Trophoblast cell (in vitro differentiated cells and primary cell): ENCODE data around the gene MBP.
"Not testable (repeated sequence)": the region's sequence is repeated elsewhere in the genome, so short reads cannot be mapped to it uniquely, and the experiment has no call there.

ENCODE experiments used
- DNase-seq, 2 donors: peaks; one replicate each; pipeline ENCODE4 v3.0.0-alpha.2; 2016
- H2AFZ ChIP-seq: 2 replicates; pipeline ENCODE4 v1.6.1; 2013; ENCODE audit warnings: low read length, moderate library complexity, mild to moderate bottlenecking; ENCODE audit not compliant: insufficient read depth, poor library complexity
- H2AK5ac ChIP-seq: 2 replicates; pipeline ENCODE4 v1.6.1; 2013; ENCODE audit warnings: mild to moderate bottlenecking, low read length
- H2BK120ac ChIP-seq: 2 replicates; pipeline ENCODE4 v1.6.1; 2013; ENCODE audit warnings: low read length, mild to moderate bottlenecking, moderate library complexity; ENCODE audit not compliant: insufficient read depth, poor library complexity
- H2BK12ac ChIP-seq: 2 replicates; pipeline ENCODE4 v1.6.1; 2013; ENCODE audit warnings: mild to moderate bottlenecking, low read length, moderate library complexity
- H2BK5ac ChIP-seq: 2 replicates; pipeline ENCODE4 v1.6.1; 2013; ENCODE audit warnings: low read length, low read depth, moderate library complexity, mild to moderate bottlenecking; ENCODE audit not compliant: poor library complexity
- H3K14ac ChIP-seq: 2 replicates; pipeline ENCODE4 v1.6.1; 2013; ENCODE audit warnings: mild to moderate bottlenecking, low read length
- H3K18ac ChIP-seq: 2 replicates; pipeline ENCODE4 v1.6.1; 2013; ENCODE audit warnings: mild to moderate bottlenecking, low read length
- H3K23ac ChIP-seq: 2 replicates; pipeline ENCODE4 v1.6.1; 2013; ENCODE audit warnings: low read length
- H3K27ac ChIP-seq: 2 replicates; pipeline ENCODE4 v1.5.1; 2013; ENCODE audit warnings: low read depth, mild to moderate bottlenecking, inconsistent platforms, low read length, moderate library complexity
- H3K27me3 ChIP-seq: 2 replicates; pipeline ENCODE4 v1.6.1; 2013; ENCODE audit warnings: inconsistent platforms, mild to moderate bottlenecking, low read length, moderate library complexity; ENCODE audit not compliant: insufficient read depth
- H3K36me3 ChIP-seq, 2 experiments: 1 replicate in 1 of 2; 2 replicates in 1 of 2; pipeline ENCODE4 v1.6.1; 2013; ENCODE audit warnings: low read length in 2 of 2, mild to moderate bottlenecking in 2 of 2, moderate library complexity in 1 of 2; ENCODE audit not compliant: insufficient read depth in 2 of 2, control insufficient read depth in 1 of 2
- H3K4ac ChIP-seq: 2 replicates; pipeline ENCODE4 v1.6.1; 2013; ENCODE audit warnings: low read depth, mild to moderate bottlenecking, low read length, moderate library complexity
- H3K4me1 ChIP-seq, 2 experiments: 1 replicate in 1 of 2; 2 replicates in 1 of 2; pipeline ENCODE4 v1.6.1; 2013; ENCODE audit warnings: low read length in 2 of 2, mild to moderate bottlenecking in 2 of 2, moderate library complexity in 1 of 2; ENCODE audit not compliant: insufficient read depth in 2 of 2, control insufficient read depth in 1 of 2
- H3K4me2 ChIP-seq: 2 replicates; pipeline ENCODE4 v1.6.1; 2013; ENCODE audit warnings: inconsistent platforms, mild to moderate bottlenecking, low read length, moderate library complexity
- H3K4me3 ChIP-seq: 2 replicates; pipeline ENCODE4 v1.5.1; 2013; ENCODE audit warnings: mild to moderate bottlenecking, low read depth, low read length, inconsistent platforms
- H3K79me1 ChIP-seq: one replicate; pipeline ENCODE4 v1.6.1; 2013; ENCODE audit warnings: low read length
- H3K79me2 ChIP-seq: 2 replicates; pipeline ENCODE4 v1.6.1; 2013; ENCODE audit warnings: low read length, mild to moderate bottlenecking; ENCODE audit not compliant: control insufficient read depth, insufficient read depth, poor library complexity
- H3K9ac ChIP-seq: 2 replicates; pipeline ENCODE4 v1.6.1; 2013; ENCODE audit warnings: mild to moderate bottlenecking, low read length
- H3K9me3 ChIP-seq: 2 replicates; pipeline ENCODE4 v1.6.1; 2013; ENCODE audit warnings: low read depth, mild to moderate bottlenecking, control low read depth, inconsistent platforms, low read length; ENCODE audit not compliant: insufficient read depth
- H4K12ac ChIP-seq: 2 replicates; pipeline ENCODE4 v1.6.1; 2013; ENCODE audit warnings: low read depth, mild to moderate bottlenecking, low read length, moderate library complexity
- H4K8ac ChIP-seq: 2 replicates; pipeline ENCODE4 v1.6.1; 2013; ENCODE audit warnings: low read depth, mild to moderate bottlenecking, low read length, moderate library complexity
- H4K91ac ChIP-seq: one replicate; pipeline ENCODE4 v1.6.1; 2013; ENCODE audit warnings: low read depth, mild to moderate bottlenecking, low read length, moderate library complexity
- WGBS: extraction: QIAGEN DNeasy Blood & Tissue Kit; methylation state at CpG from one replicate; pipeline ENCODE4 v1.1.7; 2013; ENCODE audit warnings: missing lambda C conversion rate; ENCODE audit not compliant: insufficient read length, insufficient coverage; ENCODE audit errors: extremely low coverage; 5-methylcytosine and 5-hydroxymethylcytosine counted together

MBP gene

GRCh38 chr18:77019641-77020040 lies 112.9 kb downstream of the MBP start:
- no peak overlapping the region for H2BK120ac ChIP-seq
- H4K91ac ChIP-seq, result no peak overlapping the region
- no peaks in the 10 kb centered on the region for H3K27me3 ChIP-seq
- no peak overlapping the region for H2BK5ac ChIP-seq
- no peak overlapping the region for H2AK5ac ChIP-seq
- H3K14ac ChIP-seq, result no peak overlapping the region
- H3K4ac ChIP-seq, result no peak overlapping the region
- H3K36me3 ChIP-seq, result peaks cover 7 to 11% of the 10 kb centered on the region in 2 experiments
- H3K23ac ChIP-seq, result no peak overlapping the region
- no CpG with 5 or more reads among the region's 9 CpGs for WGBS
- H3K79me1 ChIP-seq, result no peaks in the 10 kb centered on the region
- no peak overlapping the region for H2AFZ ChIP-seq
- no peak overlapping the region for H3K27ac ChIP-seq
- no peak overlapping the region for H3K9ac ChIP-seq
- H4K12ac ChIP-seq, result no peak overlapping the region
- no peak for DNase-seq
- no peak overlapping the region for H4K8ac ChIP-seq
- H3K4me3 ChIP-seq, result no peak overlapping the region
- no peaks in the 10 kb centered on the region for H3K79me2 ChIP-seq
- no peak overlapping the region for H3K4me2 ChIP-seq
- no peak overlapping the region for H3K18ac ChIP-seq
- no peak overlapping the region for H2BK12ac ChIP-seq
- peaks cover 3% of the 10 kb centered on the region for H3K9me3 ChIP-seq
- no peaks in the 10 kb centered on the region for H3K4me1 ChIP-seq

- H3K36me3 ChIP-seq, result peaks cover 7 to 11% of the 10 kb centered on the region in 2 experiments
- H3K18ac ChIP-seq, H3K4me1 ChIP-seq, H2BK120ac ChIP-seq, H4K91ac ChIP-seq, H3K9ac ChIP-seq, H4K12ac ChIP-seq, H3K14ac ChIP-seq, H3K4me2 ChIP-seq, H2BK5ac ChIP-seq, H3K9me3 ChIP-seq, H3K27me3 ChIP-seq, DNase-seq, H3K4me3 ChIP-seq, H2AK5ac ChIP-seq, H3K23ac ChIP-seq, H4K8ac ChIP-seq, H3K79me1 ChIP-seq, H2BK12ac ChIP-seq, H3K4ac ChIP-seq, H3K27ac ChIP-seq, H3K79me2 ChIP-seq, H2AFZ ChIP-seq: not testable (repeated sequence)
These were observed 113.9 kb downstream of the MBP start for GRCh38 chr18:77018650-77019049.

- no peak for DNase-seq
- no peaks in the 10 kb centered on the region for H3K79me1 ChIP-seq
These were observed 115.2 kb downstream of the MBP start for GRCh38 chr18:77017355-77017754.

GRCh38 chr18:77016936-77017335 lies 115.6 kb downstream of the MBP start:
- H3K4ac ChIP-seq, result no peak overlapping the region
- H2BK5ac ChIP-seq, result no peak overlapping the region
- no peak overlapping the region for H3K4me3 ChIP-seq
- no peaks in the 10 kb centered on the region for H3K9me3 ChIP-seq
- H2AK5ac ChIP-seq, result no peak overlapping the region
- H3K4me1 ChIP-seq, result no peaks in the 10 kb centered on the region
- no peak overlapping the region for H3K23ac ChIP-seq
- H3K79me2 ChIP-seq, result no peaks in the 10 kb centered on the region
- no peak overlapping the region for H3K14ac ChIP-seq
- H3K79me1 ChIP-seq, result no peaks in the 10 kb centered on the region
- no peak for DNase-seq
- no peak overlapping the region for H2BK12ac ChIP-seq
- H4K8ac ChIP-seq, result no peak overlapping the region
- H2AFZ ChIP-seq, result no peak overlapping the region
- H3K9ac ChIP-seq, result no peak overlapping the region
- no peak overlapping the region for H4K91ac ChIP-seq
- peaks cover 7 to 11% of the 10 kb centered on the region in 2 experiments for H3K36me3 ChIP-seq
- no peak overlapping the region for H3K18ac ChIP-seq
- H3K27ac ChIP-seq, result no peak overlapping the region
- no peaks in the 10 kb centered on the region for H3K27me3 ChIP-seq
- no peak overlapping the region for H2BK120ac ChIP-seq
- H3K4me2 ChIP-seq, result no peak overlapping the region
- H4K12ac ChIP-seq, result no peak overlapping the region
- WGBS, result no CpG with 5 or more reads among the region's 16 CpGs

More at GRCh38 chr18:77017355-77017754, 115.2 kb downstream of the MBP start:
- Histone ChIP-seq H3K9ac (no peak overlapping the region), H2BK12ac (no peak overlapping the region), H3K4me3 (no peak overlapping the region), H3K4ac (no peak overlapping the region), H3K23ac (no peak overlapping the region), H3K9me3 (no peaks in the 10 kb centered on the region), H4K12ac (no peak overlapping the region), H4K8ac (no peak overlapping the region), H2BK120ac (no peak overlapping the region), H3K27me3 (no peaks in the 10 kb centered on the region), H4K91ac (no peak overlapping the region), H3K79me2 (no peaks in the 10 kb centered on the region), H3K14ac (no peak overlapping the region), H2BK5ac (no peak overlapping the region), H3K18ac (no peak overlapping the region), H2AK5ac (no peak overlapping the region), H3K4me2 (no peak overlapping the region), H3K4me1 (no peaks in the 10 kb centered on the region), H2AFZ (no peak overlapping the region), H3K27ac (no peak overlapping the region), H3K36me3 (peaks cover 7 to 11% of the 10 kb centered on the region in 2 experiments)
- no CpG with 5 or more reads among the region's 6 CpGs for WGBS
